Measurements from ENCODE around the gene ABHD16A. TPM values are rescaled to one million over a fixed set of nuclear protein-coding genes. Genes with fewer than 3 reads are reported as not detected.

The ABHD16A gene
- total and polyA plus RNA-seq, 2 of the 13 experiments (the other 11 are each of a cell fraction or from before 2014, with no cell fraction given): 43.5 to 45.4 TPM

DNA sequence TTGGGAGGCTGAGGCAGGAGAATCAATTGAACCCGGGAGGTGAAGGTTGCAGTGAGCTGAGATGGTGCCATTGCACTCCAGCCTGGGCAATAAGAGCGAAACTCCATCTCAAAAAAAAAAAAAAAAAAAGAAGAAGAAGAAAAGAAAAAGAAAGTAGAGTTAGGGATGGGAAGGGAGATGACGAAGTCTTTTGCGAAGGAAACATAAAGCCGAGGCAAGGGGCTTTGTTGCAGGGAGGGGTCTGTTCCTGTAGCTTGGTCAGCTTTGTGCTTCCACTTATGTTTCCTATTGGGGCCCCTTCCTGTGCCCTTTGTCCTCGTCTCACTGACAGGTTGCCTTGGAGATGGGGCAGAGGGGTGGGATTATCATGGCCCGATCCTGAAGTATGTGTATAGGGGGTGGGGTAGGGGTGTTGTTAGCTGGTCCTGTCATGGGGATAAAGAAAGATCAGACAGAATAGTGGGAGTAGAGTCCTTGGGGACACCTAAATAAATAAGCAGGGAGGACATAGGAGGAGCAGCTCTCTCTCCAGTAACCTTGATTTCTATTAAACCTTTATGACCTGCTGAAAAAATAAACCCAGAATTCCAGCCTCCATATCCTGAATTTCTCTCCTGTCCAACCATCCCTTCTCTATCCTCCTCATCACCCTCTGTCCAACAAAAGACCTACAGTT, 34.3 kb upstream of the ABHD16A start (continued):
- TF ChIP-seq, protein P1, sequence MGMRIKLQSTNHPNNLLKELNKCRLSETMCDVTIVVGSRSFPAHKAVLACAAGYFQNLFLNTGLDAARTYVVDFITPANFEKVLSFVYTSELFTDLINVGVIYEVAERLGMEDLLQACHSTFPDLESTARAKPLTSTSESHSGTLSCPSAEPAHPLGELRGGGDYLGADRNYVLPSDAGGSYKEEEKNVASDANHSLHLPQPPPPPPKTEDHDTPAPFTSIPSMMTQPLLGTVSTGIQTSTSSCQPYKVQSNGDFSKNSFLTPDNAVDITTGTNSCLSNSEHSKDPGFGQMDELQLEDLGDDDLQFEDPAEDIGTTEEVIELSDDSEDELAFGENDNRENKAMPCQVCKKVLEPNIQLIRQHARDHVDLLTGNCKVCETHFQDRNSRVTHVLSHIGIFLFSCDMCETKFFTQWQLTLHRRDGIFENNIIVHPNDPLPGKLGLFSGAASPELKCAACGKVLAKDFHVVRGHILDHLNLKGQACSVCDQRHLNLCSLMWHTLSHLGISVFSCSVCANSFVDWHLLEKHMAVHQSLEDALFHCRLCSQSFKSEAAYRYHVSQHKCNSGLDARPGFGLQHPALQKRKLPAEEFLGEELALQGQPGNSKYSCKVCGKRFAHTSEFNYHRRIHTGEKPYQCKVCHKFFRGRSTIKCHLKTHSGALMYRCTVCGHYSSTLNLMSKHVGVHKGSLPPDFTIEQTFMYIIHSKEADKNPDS (CRISPR knock-in tag; IDR thresholded peaks at IDR 0.05): no peak
- TF ChIP-seq, protein P2, sequence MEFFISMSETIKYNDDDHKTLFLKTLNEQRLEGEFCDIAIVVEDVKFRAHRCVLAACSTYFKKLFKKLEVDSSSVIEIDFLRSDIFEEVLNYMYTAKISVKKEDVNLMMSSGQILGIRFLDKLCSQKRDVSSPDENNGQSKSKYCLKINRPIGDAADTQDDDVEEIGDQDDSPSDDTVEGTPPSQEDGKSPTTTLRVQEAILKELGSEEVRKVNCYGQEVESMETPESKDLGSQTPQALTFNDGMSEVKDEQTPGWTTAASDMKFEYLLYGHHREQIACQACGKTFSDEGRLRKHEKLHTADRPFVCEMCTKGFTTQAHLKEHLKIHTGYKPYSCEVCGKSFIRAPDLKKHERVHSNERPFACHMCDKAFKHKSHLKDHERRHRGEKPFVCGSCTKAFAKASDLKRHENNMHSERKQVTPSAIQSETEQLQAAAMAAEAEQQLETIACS (CRISPR knock-in tag; IDR thresholded peaks at IDR 0.05): no peak
- peak; percentile 46; the same call in 1 of the 2 replicates for TF ChIP-seq TAF1 (CRISPR knock-in tag; IDR thresholded peaks at IDR 0.05)
- TF ChIP-seq HOXA7 (CRISPR knock-in tag; IDR thresholded peaks at IDR 0.05): no peak
- no peak for TF ChIP-seq YY1 (IDR thresholded peaks at IDR 0.05; ENCODE audit: insufficient read depth, insufficient replicate concordance, low read depth, low read length)
- no peak for TF ChIP-seq ZNF326 (CRISPR knock-in tag; IDR thresholded peaks at IDR 0.05; ENCODE audit: borderline replicate concordance)
- TF ChIP-seq NR2C2 (CRISPR knock-in tag; IDR thresholded peaks at IDR 0.05; ENCODE audit: borderline replicate concordance): peak; percentile 77; the same call in 1 of the 2 replicates
- no peak for TF ChIP-seq ZEB1 (IDR thresholded peaks at IDR 0.05; ENCODE audit: insufficient replicate concordance, low read depth)
- no peak for TF ChIP-seq MBNL3 (CRISPR knock-in tag; conservative IDR thresholded peaks at IDR 0.05)
- TF ChIP-seq, protein P3, sequence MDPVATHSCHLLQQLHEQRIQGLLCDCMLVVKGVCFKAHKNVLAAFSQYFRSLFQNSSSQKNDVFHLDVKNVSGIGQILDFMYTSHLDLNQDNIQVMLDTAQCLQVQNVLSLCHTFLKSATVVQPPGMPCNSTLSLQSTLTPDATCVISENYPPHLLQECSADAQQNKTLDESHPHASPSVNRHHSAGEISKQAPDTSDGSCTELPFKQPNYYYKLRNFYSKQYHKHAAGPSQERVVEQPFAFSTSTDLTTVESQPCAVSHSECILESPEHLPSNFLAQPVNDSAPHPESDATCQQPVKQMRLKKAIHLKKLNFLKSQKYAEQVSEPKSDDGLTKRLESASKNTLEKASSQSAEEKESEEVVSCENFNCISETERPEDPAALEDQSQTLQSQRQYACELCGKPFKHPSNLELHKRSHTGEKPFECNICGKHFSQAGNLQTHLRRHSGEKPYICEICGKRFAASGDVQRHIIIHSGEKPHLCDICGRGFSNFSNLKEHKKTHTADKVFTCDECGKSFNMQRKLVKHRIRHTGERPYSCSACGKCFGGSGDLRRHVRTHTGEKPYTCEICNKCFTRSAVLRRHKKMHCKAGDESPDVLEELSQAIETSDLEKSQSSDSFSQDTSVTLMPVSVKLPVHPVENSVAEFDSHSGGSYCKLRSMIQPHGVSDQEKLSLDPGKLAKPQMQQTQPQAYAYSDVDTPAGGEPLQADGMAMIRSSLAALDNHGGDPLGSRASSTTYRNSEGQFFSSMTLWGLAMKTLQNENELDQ (CRISPR knock-in tag; IDR thresholded peaks at IDR 0.05; ENCODE audit: borderline replicate concordance): no peak
- TF ChIP-seq, protein P4, sequence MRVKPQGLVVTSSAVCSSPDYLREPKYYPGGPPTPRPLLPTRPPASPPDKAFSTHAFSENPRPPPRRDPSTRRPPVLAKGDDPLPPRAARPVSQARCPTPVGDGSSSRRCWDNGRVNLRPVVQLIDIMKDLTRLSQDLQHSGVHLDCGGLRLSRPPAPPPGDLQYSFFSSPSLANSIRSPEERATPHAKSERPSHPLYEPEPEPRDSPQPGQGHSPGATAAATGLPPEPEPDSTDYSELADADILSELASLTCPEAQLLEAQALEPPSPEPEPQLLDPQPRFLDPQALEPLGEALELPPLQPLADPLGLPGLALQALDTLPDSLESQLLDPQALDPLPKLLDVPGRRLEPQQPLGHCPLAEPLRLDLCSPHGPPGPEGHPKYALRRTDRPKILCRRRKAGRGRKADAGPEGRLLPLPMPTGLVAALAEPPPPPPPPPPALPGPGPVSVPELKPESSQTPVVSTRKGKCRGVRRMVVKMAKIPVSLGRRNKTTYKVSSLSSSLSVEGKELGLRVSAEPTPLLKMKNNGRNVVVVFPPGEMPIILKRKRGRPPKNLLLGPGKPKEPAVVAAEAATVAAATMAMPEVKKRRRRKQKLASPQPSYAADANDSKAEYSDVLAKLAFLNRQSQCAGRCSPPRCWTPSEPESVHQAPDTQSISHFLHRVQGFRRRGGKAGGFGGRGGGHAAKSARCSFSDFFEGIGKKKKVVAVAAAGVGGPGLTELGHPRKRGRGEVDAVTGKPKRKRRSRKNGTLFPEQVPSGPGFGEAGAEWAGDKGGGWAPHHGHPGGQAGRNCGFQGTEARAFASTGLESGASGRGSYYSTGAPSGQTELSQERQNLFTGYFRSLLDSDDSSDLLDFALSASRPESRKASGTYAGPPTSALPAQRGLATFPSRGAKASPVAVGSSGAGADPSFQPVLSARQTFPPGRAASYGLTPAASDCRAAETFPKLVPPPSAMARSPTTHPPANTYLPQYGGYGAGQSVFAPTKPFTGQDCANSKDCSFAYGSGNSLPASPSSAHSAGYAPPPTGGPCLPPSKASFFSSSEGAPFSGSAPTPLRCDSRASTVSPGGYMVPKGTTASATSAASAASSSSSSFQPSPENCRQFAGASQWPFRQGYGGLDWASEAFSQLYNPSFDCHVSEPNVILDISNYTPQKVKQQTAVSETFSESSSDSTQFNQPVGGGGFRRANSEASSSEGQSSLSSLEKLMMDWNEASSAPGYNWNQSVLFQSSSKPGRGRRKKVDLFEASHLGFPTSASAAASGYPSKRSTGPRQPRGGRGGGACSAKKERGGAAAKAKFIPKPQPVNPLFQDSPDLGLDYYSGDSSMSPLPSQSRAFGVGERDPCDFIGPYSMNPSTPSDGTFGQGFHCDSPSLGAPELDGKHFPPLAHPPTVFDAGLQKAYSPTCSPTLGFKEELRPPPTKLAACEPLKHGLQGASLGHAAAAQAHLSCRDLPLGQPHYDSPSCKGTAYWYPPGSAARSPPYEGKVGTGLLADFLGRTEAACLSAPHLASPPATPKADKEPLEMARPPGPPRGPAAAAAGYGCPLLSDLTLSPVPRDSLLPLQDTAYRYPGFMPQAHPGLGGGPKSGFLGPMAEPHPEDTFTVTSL (CRISPR knock-in tag; IDR thresholded peaks at IDR 0.05; ENCODE audit: borderline replicate concordance): peak; percentile 69; the same call in 1 of the 2 replicates
- peak; percentile 100 for TF ChIP-seq KDM6A (CRISPR knock-in tag; IDR thresholded peaks at IDR 0.05; ENCODE audit: low read depth)
- no peak for TF ChIP-seq ZNF879 (CRISPR knock-in tag; IDR thresholded peaks at IDR 0.05)
